CD14-positive monocyte (primary cell): ENCODE measurements around the gene MAK. TPM values are rescaled to one million over a fixed set of nuclear protein-coding genes. Genes with fewer than 3 reads are reported as not detected.
"Not testable (repeated sequence)": the region's sequence is repeated elsewhere in the genome, so short reads cannot be mapped to it uniquely, and the experiment has no call there.

Experiments used
- DNase-seq, 3 donors: peaks; one replicate each; pipeline ENCODE4 v3.0.0-alpha.2; 2011 to 2022
- H2AFZ ChIP-seq: 2 replicates; pipeline ENCODE4 v1.6.0; 2012; ENCODE audit warnings: mild to moderate bottlenecking, low read depth, low read length, inconsistent platforms; ENCODE audit not compliant: insufficient read depth, poor library complexity, severe bottlenecking
- H3K27ac ChIP-seq, 2 donors: 1 replicate in 1 of 2; 2 replicates in 1 of 2; pipeline ENCODE4 v1.5.1; 2012 to 2013; ENCODE audit warnings: low read length in 2 of 2, control low read depth in 1 of 2, inconsistent platforms in 1 of 2, low read depth in 1 of 2, mild to moderate bottlenecking in 1 of 2
- H3K27me3 ChIP-seq, 2 donors: one replicate each; pipeline versions ENCODE4 v1.6.0 to v1.6.1; 2011 to 2013; ENCODE audit warnings: low read length in 2 of 2; ENCODE audit not compliant: control insufficient read depth in 2 of 2, insufficient read depth in 2 of 2
- H3K36me3 ChIP-seq, 2 donors: replicated peaks in 1 of 2; 1 replicate in 1 of 2; 2 replicates in 1 of 2; pipeline versions ENCODE4 v1.5.1 to v1.6.1; 2012 to 2013; ENCODE audit warnings: low read length in 2 of 2, control low read depth in 1 of 2, inconsistent platforms in 1 of 2, mild to moderate bottlenecking in 1 of 2; ENCODE audit not compliant: insufficient read depth in 2 of 2, control insufficient read depth in 1 of 2
- H3K4me1 ChIP-seq, 2 donors: 1 replicate in 1 of 2; 2 replicates in 1 of 2; pipeline versions ENCODE4 v1.5.1 to v1.6.1; 2012 to 2013; ENCODE audit warnings: low read length in 2 of 2, control low read depth in 1 of 2, inconsistent platforms in 1 of 2, mild to moderate bottlenecking in 1 of 2, moderate library complexity in 1 of 2; ENCODE audit not compliant: insufficient read depth in 2 of 2, control insufficient read depth in 1 of 2
- H3K4me2 ChIP-seq: replicated peaks from 2 replicates; pipeline ENCODE3; 2012; ENCODE audit warnings: low read length, moderate library complexity, mild to moderate bottlenecking; ENCODE audit not compliant: poor library complexity, severe bottlenecking; ENCODE audit errors: extremely low read depth
- H3K4me3 ChIP-seq, 3 experiments: fragments of 200-600 bp in 1 of 3; sonication (generic) in 1 of 3; replicated peaks in 1 of 3; 1 replicate in 2 of 3; 2 replicates in 1 of 3; pipeline ENCODE4 v1.5.1; 2011 to 2013; ENCODE audit warnings: low read length in 3 of 3, mild to moderate bottlenecking in 3 of 3, control low read depth in 2 of 3, low read depth in 2 of 3, inconsistent platforms in 1 of 3, moderate library complexity in 1 of 3
- H3K79me2 ChIP-seq: 2 replicates; pipeline ENCODE4 v1.6.0; 2012; ENCODE audit warnings: mild to moderate bottlenecking, control low read depth, inconsistent platforms, low read length, moderate library complexity; ENCODE audit not compliant: insufficient read depth
- H3K9ac ChIP-seq: 2 replicates; pipeline ENCODE4 v1.6.0; 2017; ENCODE audit warnings: low read length, mild to moderate bottlenecking; ENCODE audit not compliant: insufficient read depth, poor library complexity, severe bottlenecking
- H3K9me3 ChIP-seq, 2 donors: replicated peaks in 1 of 2; 1 replicate in 1 of 2; 2 replicates in 1 of 2; pipeline versions ENCODE4 v1.5.1 to v1.6.1; 2012 to 2013; ENCODE audit warnings: low read length in 2 of 2, control low read depth in 1 of 2; ENCODE audit not compliant: control insufficient read depth in 1 of 2, insufficient read depth in 1 of 2
- H4K20me1 ChIP-seq: 2 replicates; pipeline ENCODE4 v1.6.0; 2012; ENCODE audit warnings: mild to moderate bottlenecking, low read length, control low read depth, moderate library complexity; ENCODE audit not compliant: insufficient read depth
- H3K27ac Mint-ChIP-seq, 7 donors: one replicate each; pipeline ENCODE4 v1.8.0; 2020; ENCODE audit warnings: mild to moderate bottlenecking in 7 of 7, mixed read lengths in 7 of 7, moderate library complexity in 6 of 7, inconsistent platforms in 2 of 7
- H3K27me3 Mint-ChIP-seq, 3 donors: one replicate each; pipeline ENCODE4 v1.8.0; 2021 to 2022; ENCODE audit warnings: low read depth in 3 of 3, mild to moderate bottlenecking in 3 of 3, mixed read lengths in 3 of 3, moderate library complexity in 3 of 3, inconsistent platforms in 1 of 3
- H3K36me3 Mint-ChIP-seq, 2 donors: one replicate each; pipeline ENCODE4 v1.8.0; 2020; ENCODE audit warnings: mixed read lengths in 2 of 2, inconsistent platforms in 1 of 2, mild to moderate bottlenecking in 1 of 2
- H3K4me1 Mint-ChIP-seq: one replicate; pipeline ENCODE4 v1.8.0; 2020; ENCODE audit warnings: mild to moderate bottlenecking, mixed read lengths
- H3K4me3 Mint-ChIP-seq, 2 donors: one replicate each; pipeline ENCODE4 v1.8.0; 2020; ENCODE audit warnings: mild to moderate bottlenecking in 2 of 2, mixed read lengths in 2 of 2, moderate library complexity in 1 of 2
- H3K9me3 Mint-ChIP-seq, 7 donors: one replicate each; pipeline ENCODE4 v1.8.0; 2020 to 2022; ENCODE audit warnings: mixed read lengths in 7 of 7, mild to moderate bottlenecking in 6 of 7, moderate library complexity in 6 of 7, inconsistent platforms in 2 of 7
- WGBS: methylation state at CpG from one replicate; pipeline ENCODE4 v1.1.5; 2013; ENCODE audit warnings: missing lambda C conversion rate; ENCODE audit not compliant: insufficient coverage; 5-methylcytosine and 5-hydroxymethylcytosine counted together
- intact Hi-C, 2 donors: fragments of 100-400 bp; cut with micrococcal nuclease; formaldehyde crosslinking; loops; one replicate each; pipeline versions ENCODE4 v1.15.0 to v1.15.1; 2023
- polyA minus RNA-seq: library from RNA; depleted of rRNA, polyadenylated mRNA; stranded (reverse); fragments of >200 nt; gene quantifications from 2 replicates; pipeline ENCODE4 v1.2.3, GENCODE V29; 2012
- polyA plus RNA-seq, 3 donors: library from polyadenylated mRNA; depleted of rRNA in 1 of 3; unstranded in 2 of 3; stranded (reverse) in 1 of 3; fragments of 300-500 nt in 2 of 3; fragments of >200 nt in 1 of 3; fragmentation: Illumina TruSeq in 2 of 3; gene quantifications; 1 replicate in 2 of 3; 2 replicates in 1 of 3; pipeline ENCODE4 v1.2.3, GENCODE V29; 2012 to 2021
- total RNA-seq, 12 experiments: library from RNA in 1 of 12; stranded (reverse) in 1 of 12; fragments of 120-200 nt in 1 of 12; gene quantifications; one replicate each; pipeline ENCODE4 v1.2.4 and lab custom pipeline; 2013 to 2026; ENCODE audit warnings: mixed read lengths in 6 of 12, inconsistent platforms in 1 of 12
- TF ChIP-seq, protein P1 (sequence below): fragments of 200-600 bp; IDR thresholded peaks from one replicate; pipeline ENCODE4 v1.8.0; 2022; ENCODE audit warnings: antibody characterized with exemption, mild to moderate bottlenecking

Gene MAK
- total RNA-seq (2013): 0.87 TPM
- polyA plus RNA-seq (1 to 10 TPM in 1 of 3 donors, under 1 TPM in 2; 0.68 to 1.4 (median 0.76) TPM), polyA minus RNA-seq (0.40 and 0.42 TPM in 2 replicates), total RNA-seq (lab: John Stamatoyannopoulos, UW) (1.7 to 25.2 (median 20.1) reads per million in 11 experiments)

DNA sequence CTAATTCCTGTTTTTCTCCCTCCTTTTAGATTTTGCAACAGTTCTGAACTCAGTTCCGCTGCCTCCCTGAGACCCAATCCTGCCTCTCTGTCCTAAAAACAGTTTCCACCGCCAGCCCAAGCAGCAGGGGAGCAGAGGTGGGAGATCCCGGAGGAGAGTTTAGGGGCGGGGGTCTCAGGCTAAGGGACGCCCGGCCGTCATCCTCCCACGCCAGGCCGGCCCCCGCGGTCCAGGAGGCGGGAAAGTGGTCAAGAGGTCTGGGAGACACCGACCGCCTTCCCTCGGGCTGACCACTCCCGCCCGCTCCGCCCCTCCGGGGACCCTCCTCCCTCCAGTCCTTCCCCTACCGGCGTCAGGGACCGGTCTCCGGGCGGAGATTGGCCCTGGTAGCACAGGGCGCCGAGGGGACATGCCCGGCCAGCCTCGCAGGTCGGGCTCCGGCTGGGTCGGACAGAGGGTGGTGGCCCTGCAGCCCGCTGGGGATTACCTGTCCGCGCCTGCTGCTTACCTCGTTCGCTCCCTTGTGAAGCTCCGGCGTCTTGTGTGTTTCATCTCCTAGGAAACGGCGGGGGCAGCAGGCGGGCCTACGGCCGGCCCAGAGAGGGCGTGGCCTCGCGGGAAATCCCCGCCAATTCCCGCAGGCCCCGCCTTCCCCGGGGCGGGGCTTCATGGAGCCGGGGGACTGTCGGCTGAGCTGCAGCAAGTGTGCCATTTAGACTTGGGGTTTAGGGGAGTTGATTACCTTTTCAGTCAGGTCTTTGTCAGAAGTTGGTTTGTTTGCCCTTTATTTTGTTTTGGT lies at the start of gene MAK:
TSS of gene MAK (minus strand) at position 545 of the 799 bp plus-strand sequence. CDS start 7,891 bp downstream, outside the sequence.
- Histone ChIP-seq H2AFZ (peak within 1 kb of the TSS; percentile 73), H3K79me2 (no peaks in the 10 kb centered on the region), H3K27me3 (peaks cover 30 to 42% of the 10 kb centered on the region in 2 donors), H3K4me2 (peak within 1 kb of the TSS; percentile 92), H3K9me3 (peaks cover 3 to 5% of the 10 kb centered on the region in 2 donors), H3K36me3 (no peaks in the 10 kb centered on the region), H3K9ac (peak within 1 kb of the TSS; percentile 75), H3K27ac (peak within 1 kb of the TSS; percentile 49 to 86), H3K4me1 (peaks cover 20 to 26% of the 10 kb centered on the region in 2 donors), H4K20me1 (no peaks in the 10 kb centered on the region), H3K4me3 (peak within 1 kb of the TSS; percentile 72 to 81 (median 76))
- peak; percentile 80 to 84 (median 82) for DNase-seq
- TF ChIP-seq, protein P1, sequence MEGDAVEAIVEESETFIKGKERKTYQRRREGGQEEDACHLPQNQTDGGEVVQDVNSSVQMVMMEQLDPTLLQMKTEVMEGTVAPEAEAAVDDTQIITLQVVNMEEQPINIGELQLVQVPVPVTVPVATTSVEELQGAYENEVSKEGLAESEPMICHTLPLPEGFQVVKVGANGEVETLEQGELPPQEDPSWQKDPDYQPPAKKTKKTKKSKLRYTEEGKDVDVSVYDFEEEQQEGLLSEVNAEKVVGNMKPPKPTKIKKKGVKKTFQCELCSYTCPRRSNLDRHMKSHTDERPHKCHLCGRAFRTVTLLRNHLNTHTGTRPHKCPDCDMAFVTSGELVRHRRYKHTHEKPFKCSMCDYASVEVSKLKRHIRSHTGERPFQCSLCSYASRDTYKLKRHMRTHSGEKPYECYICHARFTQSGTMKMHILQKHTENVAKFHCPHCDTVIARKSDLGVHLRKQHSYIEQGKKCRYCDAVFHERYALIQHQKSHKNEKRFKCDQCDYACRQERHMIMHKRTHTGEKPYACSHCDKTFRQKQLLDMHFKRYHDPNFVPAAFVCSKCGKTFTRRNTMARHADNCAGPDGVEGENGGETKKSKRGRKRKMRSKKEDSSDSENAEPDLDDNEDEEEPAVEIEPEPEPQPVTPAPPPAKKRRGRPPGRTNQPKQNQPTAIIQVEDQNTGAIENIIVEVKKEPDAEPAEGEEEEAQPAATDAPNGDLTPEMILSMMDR: no peak
- H3K4me1 Mint-ChIP-seq: peaks cover 20% of the 10 kb centered on the region
- H3K27ac Mint-ChIP-seq: peak within 1 kb of the TSS; percentile 92 to 98 (median 94)
- peaks cover 46 to 64% (median 48%) of the 10 kb centered on the region in 3 donors for H3K27me3 Mint-ChIP-seq
- WGBS: under 1% methylated on average over 49 of the region's 53 CpGs
- H3K36me3 Mint-ChIP-seq: peaks cover 0 to 6% of the 10 kb centered on the region in 2 donors
- peaks cover 0 to 20% (median 6%) of the 10 kb centered on the region in 7 donors for H3K9me3 Mint-ChIP-seq
- intact Hi-C loops: no loop called here
- peak within 1 kb of the TSS; percentile 83 to 94 for H3K4me3 Mint-ChIP-seq

DNA sequence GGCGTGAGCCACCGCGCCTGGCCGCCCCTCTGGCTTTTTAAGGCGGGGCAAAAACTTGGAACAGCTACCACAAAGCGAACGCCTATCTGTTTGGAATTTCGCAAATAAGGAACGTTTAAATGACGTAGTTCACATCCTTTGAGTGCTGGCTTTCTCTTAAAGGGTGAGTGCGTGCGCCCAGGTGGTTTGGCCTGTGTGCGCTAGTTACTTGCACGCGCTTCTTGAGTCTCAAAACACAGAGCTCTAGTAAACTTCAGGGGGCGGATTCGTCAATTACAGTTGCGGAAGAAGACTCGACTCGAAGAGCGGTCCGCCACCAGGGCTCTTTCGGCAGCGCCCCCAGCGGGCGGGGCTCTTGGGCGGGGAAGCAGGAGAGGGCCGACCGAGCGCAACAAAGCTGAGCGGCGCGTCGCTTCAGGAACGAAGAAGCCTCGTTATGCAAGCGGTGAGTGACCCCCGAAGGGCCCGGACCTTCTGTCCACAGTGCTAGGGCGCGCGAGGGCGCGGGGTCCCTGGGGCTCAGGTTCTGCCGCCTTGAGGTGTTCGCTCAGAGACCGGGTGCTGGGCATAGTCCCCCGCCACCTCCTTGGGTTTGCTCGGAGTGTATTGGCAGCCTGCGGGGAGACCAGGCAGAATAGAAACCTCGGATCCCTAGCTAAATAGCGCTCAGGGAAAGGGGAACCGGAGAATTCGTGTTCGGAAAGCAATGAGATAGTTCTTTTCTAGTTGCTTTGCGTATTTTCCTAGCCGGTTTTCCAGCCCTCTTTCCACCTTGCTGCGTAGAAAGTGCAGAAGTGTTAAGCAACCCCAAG lies 48.6 kb upstream of the MAK start, which contains the start of gene SYCP2L:
TSS of gene SYCP2L (plus strand) at position 362 of the 812 bp plus-strand sequence. CDS start at position 437, 75 bp downstream.
- peak in 2 of 3 donors; percentile 32 to 74 for DNase-seq
- TF ChIP-seq, protein P1: peak; percentile 16
- Histone ChIP-seq H3K9me3 (peaks cover 0 to 7% of the 10 kb centered on the region in 2 donors), H4K20me1 (no peaks in the 10 kb centered on the region), H3K27ac (peak within 1 kb of the TSS in 1 of 2 donors; percentile 32), H3K36me3 (no peaks in the 10 kb centered on the region), H3K4me2 (peak within 1 kb of the TSS; percentile 77), H3K27me3 (peaks cover 48 to 59% of the 10 kb centered on the region in 2 donors), H3K4me1 (peaks cover 52 to 53% of the 10 kb centered on the region in 2 donors), H2AFZ (peak within 1 kb of the TSS; percentile 84), H3K79me2 (no peaks in the 10 kb centered on the region), H3K4me3 (peak within 1 kb of the TSS; percentile 48 to 80 (median 61)), H3K9ac (peak within 1 kb of the TSS; percentile 25)
- peaks cover 45 to 61% (median 57%) of the 10 kb centered on the region in 3 donors for H3K27me3 Mint-ChIP-seq
- peak within 1 kb of the TSS; percentile 80 to 96 for H3K4me3 Mint-ChIP-seq
- peak within 1 kb of the TSS in 4 of 7 donors; percentile 64 to 83 (median 72) for H3K27ac Mint-ChIP-seq
- peaks cover 0 to 8% of the 10 kb centered on the region in 2 donors for H3K36me3 Mint-ChIP-seq
- H3K4me1 Mint-ChIP-seq: peaks cover 51% of the 10 kb centered on the region
- H3K9me3 Mint-ChIP-seq: peaks cover 0 to 35% (median 15%) of the 10 kb centered on the region in 7 donors
- WGBS: 2% methylated on average over 55 of the region's 58 CpGs
- intact Hi-C loops: no loop called here

- Mint-ChIP-seq H3K27me3 (peaks cover 51 to 67% (median 62%) of the 10 kb centered on the region in 3 donors), H3K9me3 (peaks cover 0 to 38% (median 20%) of the 10 kb centered on the region in 7 donors), H3K4me3 (peak overlapping the region; percentile 80 to 96), H3K27ac (peak overlapping the region in 1 of 7 donors; percentile 83), H3K4me1 (peaks cover 56% of the 10 kb centered on the region)
- H3K36me3 ChIP-seq, H3K27ac ChIP-seq, H4K20me1 ChIP-seq, H3K36me3 Mint-ChIP-seq, intact Hi-C loops, DNase-seq, H3K79me2 ChIP-seq: not testable (repeated sequence)
- Histone ChIP-seq H3K9me3 (peaks cover 0 to 13% of the 10 kb centered on the region in 2 donors), H3K4me2 (peak overlapping the region; percentile 77), H3K4me3 (peak overlapping the region in 2 of 3 experiments; percentile 61 to 80), H3K9ac (peak overlapping the region; percentile 25), H3K27me3 (peaks cover 52 to 65% of the 10 kb centered on the region in 2 donors), H2AFZ (peak overlapping the region; percentile 84), H3K4me1 (peaks cover 53 to 57% of the 10 kb centered on the region in 2 donors)
- 37% methylated on average over 5 of the region's 11 CpGs for WGBS
Measured at GRCh38 chr6:10886365-10886690, 48.0 kb upstream of the MAK start.
